ENCODE results near the gene TCTA. TPM values are rescaled to one million over a fixed set of nuclear protein-coding genes. Genes with fewer than 3 reads are reported as not detected.

Gene TCTA
- total RNA-seq, 6 experiments from 2014 or later: 45.5 to 58.7 (median 49.9) TPM

DNA sequence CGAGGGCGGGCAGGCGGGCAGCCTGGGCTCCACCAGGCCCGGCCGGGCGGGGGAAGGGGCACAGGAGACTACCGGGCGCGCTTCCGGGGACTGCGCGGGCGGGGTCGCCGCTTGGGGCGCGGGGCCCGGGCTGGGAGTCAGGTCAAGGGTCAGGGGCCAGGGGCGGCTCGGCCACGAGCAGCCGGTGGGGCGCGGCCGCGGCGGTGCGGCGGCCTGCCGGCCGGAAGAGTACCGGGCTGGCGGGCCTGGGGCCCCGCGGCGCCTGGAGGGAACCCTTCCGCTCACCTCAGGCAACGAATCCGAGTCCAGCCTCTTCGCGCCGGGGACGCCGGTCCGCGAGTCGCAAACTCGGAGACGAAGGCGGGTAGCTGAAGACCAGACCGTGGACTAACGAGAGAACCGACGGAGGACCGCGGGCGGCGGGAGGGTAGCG lies 672 bp upstream of the TCTA start:
- Mint-ChIP-seq H3K4me1 (ENCODE audit: low read depth) (peaks cover 56% of the 10 kb centered on the region), H3K9me3 (no peaks in the 10 kb centered on the region), H3K27ac (peak overlapping the region; percentile 97), H3K27me3 (ENCODE audit: insufficient read depth) (peaks cover 4% of the 10 kb centered on the region; the same call in 1 of the 2 replicates), H3K36me3 (ENCODE audit: low read depth) (peaks cover 45% of the 10 kb centered on the region), H3K4me3 (peak overlapping the region; percentile 98)
- no peak for TF ChIP-seq CTCF (IDR thresholded peaks at IDR 0.05)
- no peak for DNase-seq

DNA sequence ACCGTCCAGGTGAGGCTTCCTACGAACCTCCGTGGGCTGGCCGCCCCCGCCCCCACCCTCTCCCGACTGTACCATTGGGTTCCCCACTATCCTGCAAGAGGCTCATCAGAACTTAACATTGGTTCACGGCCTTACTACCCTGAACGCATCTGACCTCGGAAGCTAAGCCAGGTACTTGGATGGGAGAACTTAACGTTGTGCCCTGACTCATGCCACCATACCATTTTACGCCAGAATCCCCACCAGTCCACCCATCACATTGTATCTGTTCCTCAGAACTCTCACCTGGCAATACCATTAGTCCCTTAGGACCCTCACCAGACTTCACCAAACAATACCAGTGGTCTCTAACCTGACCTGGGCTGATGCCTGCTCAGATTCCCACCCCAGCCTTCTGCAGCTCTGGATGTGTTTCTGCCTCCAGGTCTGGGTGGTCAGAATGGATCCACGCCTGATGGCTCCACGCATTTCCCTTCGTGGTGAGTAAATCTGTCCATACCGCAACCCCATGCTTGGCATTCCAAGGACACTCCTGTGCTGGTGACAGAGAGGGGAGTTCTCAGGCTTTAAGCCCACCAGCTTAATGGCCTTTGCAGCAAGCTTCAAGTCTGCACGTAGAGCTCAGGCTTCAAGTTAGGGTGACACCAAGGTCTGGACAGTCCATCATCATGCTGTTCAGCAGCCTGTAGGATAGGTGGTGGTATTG lies 562 bp downstream of the TCTA start:
- Mint-ChIP-seq H3K27ac (peak overlapping the region; percentile 97), H3K36me3 (ENCODE audit: low read depth) (peaks cover 53% of the 10 kb centered on the region)

GRCh38 chr3:49413338-49413734 lies 1.1 kb downstream of the TCTA start:
- H3K4me3 Mint-ChIP-seq: peak overlapping the region; percentile 97
- peaks cover 49% of the 10 kb centered on the region for H3K4me1 Mint-ChIP-seq (ENCODE audit: low read depth)
- DNase-seq: no peak
- peaks cover 55% of the 10 kb centered on the region for H3K36me3 Mint-ChIP-seq (ENCODE audit: low read depth)
- TF ChIP-seq CTCF (IDR thresholded peaks at IDR 0.05): no peak
- H3K27ac Mint-ChIP-seq: peak overlapping the region; percentile 97
- no peaks in the 10 kb centered on the region for H3K9me3 Mint-ChIP-seq
- H3K27me3 Mint-ChIP-seq (ENCODE audit: insufficient read depth): peaks cover 3% of the 10 kb centered on the region; the same call in 1 of the 2 replicates

More for the DNA sequence above, 562 bp downstream of the TCTA start:
- peaks cover 3% of the 10 kb centered on the region; the same call in 1 of the 2 replicates for H3K27me3 Mint-ChIP-seq (ENCODE audit: insufficient read depth)
- H3K4me1 Mint-ChIP-seq (ENCODE audit: low read depth): peaks cover 49% of the 10 kb centered on the region
- H3K9me3 Mint-ChIP-seq: no peaks in the 10 kb centered on the region
- H3K4me3 Mint-ChIP-seq: peak overlapping the region; percentile 97
- TF ChIP-seq CTCF (IDR thresholded peaks at IDR 0.05): no peak
- no peak for DNase-seq

- peaks cover 3% of the 10 kb centered on the region; the same call in 1 of the 2 replicates for H3K27me3 Mint-ChIP-seq (ENCODE audit: insufficient read depth)
- peaks cover 40% of the 10 kb centered on the region for H3K4me1 Mint-ChIP-seq (ENCODE audit: low read depth)
- TF ChIP-seq CTCF (IDR thresholded peaks at IDR 0.05): no peak
- H3K4me3 Mint-ChIP-seq: no peak overlapping the region
- H3K27ac Mint-ChIP-seq: peak overlapping the region; percentile 38; the same call in 1 of the 2 replicates
- DNase-seq: no peak
- no peaks in the 10 kb centered on the region for H3K9me3 Mint-ChIP-seq
- peaks cover 50% of the 10 kb centered on the region for H3K36me3 Mint-ChIP-seq (ENCODE audit: low read depth)
Observed at GRCh38 chr3:49414753-49415152, 2.5 kb downstream of the TCTA start.

GRCh38 chr3:49415931-49416601 lies 3.8 kb downstream of the TCTA start:
- Mint-ChIP-seq H3K27me3 (ENCODE audit: insufficient read depth) (peaks cover 3% of the 10 kb centered on the region; the same call in 1 of the 2 replicates), H3K27ac (peak overlapping the region; percentile 17), H3K4me1 (ENCODE audit: low read depth) (peaks cover 43% of the 10 kb centered on the region), H3K4me3 (no peak overlapping the region; the same call in 1 of the 2 replicates), H3K9me3 (no peaks in the 10 kb centered on the region), H3K36me3 (ENCODE audit: low read depth) (peaks cover 44% of the 10 kb centered on the region)
- no peak for DNase-seq
- TF ChIP-seq CTCF (IDR thresholded peaks at IDR 0.05): no peak
